Measurements from ENCODE around the gene CDC123.

- TF ChIP-seq CTCF (IDR thresholded peaks at IDR 0.05 in 2 of 3, conservative IDR thresholded peaks at IDR 0.05 in 1 of 3; ENCODE audit: borderline replicate concordance in 1 of 3, insufficient read depth in 1 of 3, low read depth in 2 of 3, low read length in 2 of 3), result no peak
- no peak for TF ChIP-seq CBX3 (IDR thresholded peaks at IDR 0.05; ENCODE audit: low read depth)
- no peak for TF ChIP-seq MAX (IDR thresholded peaks at IDR 0.05)
- no peak for TF ChIP-seq EZH2phosphoT487 (IDR thresholded peaks at IDR 0.05; ENCODE audit: borderline replicate concordance)
- TF ChIP-seq EZH2 (IDR thresholded peaks at IDR 0.05), result no peak
- TF ChIP-seq POLR2A (IDR thresholded peaks at IDR 0.05; ENCODE audit: borderline replicate concordance, extremely low read depth, insufficient read depth, insufficient read length), result no peak
- no peak for TF ChIP-seq POLR2AphosphoS5 (IDR thresholded peaks at IDR 0.05; ENCODE audit: low read depth, low read length)
- no peak for TF ChIP-seq SIN3A (IDR thresholded peaks at IDR 0.05; ENCODE audit: low read depth)
These were observed 66.4 kb downstream of the CDC123 start for GRCh38 chr10:12262278-12262981.

All from HCT116 (cell line).